H1 (cell line): Measurements from ENCODE around the gene CCDC8. TPM values are rescaled to one million over a fixed set of nuclear protein-coding genes. Genes with fewer than 3 reads are reported as not detected.

Source experiments
- CTCF ChIA-PET: fragments of 300-600 bp; sonication (Branson Sonifier 250); formaldehyde crosslinking; loops from one replicate; lab custom pipeline; 2021; ENCODE audit not compliant: partially characterized antibody; lab: Charles Lee
- POLR2A ChIA-PET: fragments of 300-600 bp; sonication (Branson Sonifier 250); formaldehyde crosslinking; loops from one replicate; lab custom pipeline; 2021; ENCODE audit warnings: inconsistent platforms; ENCODE audit not compliant: partially characterized antibody; lab: Charles Lee
- DNase-seq, 2 experiments: peaks; one replicate each; pipeline versions ENCODE4 v3.0.0 to v3.0.0-alpha.2; 2010 to 2022; ENCODE audit warnings: low spot score in 2 of 2, low read depth in 1 of 2, mixed read lengths in 1 of 2
- FAIRE-seq: peaks from 2 replicates; lab custom pipeline; 2011; peaks lifted over from hg19 to GRCh38; lab: Jason Lieb, UNC
- H2AFZ ChIP-seq: 2 replicates; pipeline ENCODE4 v1.8.1; 2012; ENCODE audit warnings: low read length, inconsistent platforms
- H2AK5ac ChIP-seq: 2 replicates; pipeline ENCODE4 v1.6.1; 2013; ENCODE audit warnings: low read depth, low read length
- H2BK120ac ChIP-seq: replicated peaks from 2 replicates; pipeline ENCODE3; 2013; ENCODE audit warnings: low read depth, low read length, inconsistent platforms
- H2BK12ac ChIP-seq: 2 replicates; pipeline ENCODE4 v1.6.1; 2013; ENCODE audit warnings: low read depth, low read length
- H2BK15ac ChIP-seq: 2 replicates; pipeline ENCODE4 v1.6.1; 2013; ENCODE audit warnings: low read length
- H2BK20ac ChIP-seq: 2 replicates; pipeline ENCODE4 v1.6.1; 2013; ENCODE audit warnings: low read length
- H2BK5ac ChIP-seq: 2 replicates; pipeline ENCODE4 v1.6.1; 2013; ENCODE audit warnings: low read depth, low read length
- H3K14ac ChIP-seq: 2 replicates; pipeline ENCODE4 v1.6.1; 2013; ENCODE audit warnings: inconsistent platforms; ENCODE audit not compliant: insufficient read length
- H3K18ac ChIP-seq: 2 replicates; pipeline ENCODE4 v1.6.1; 2013; ENCODE audit warnings: low read length; ENCODE audit errors: extremely low read depth
- H3K23ac ChIP-seq: 2 replicates; pipeline ENCODE4 v1.6.1; 2013; ENCODE audit warnings: inconsistent platforms; ENCODE audit not compliant: insufficient read length
- H3K23me2 ChIP-seq: 2 replicates; pipeline ENCODE4 v1.6.1; 2013; ENCODE audit warnings: low read depth, low read length
- H3K27ac ChIP-seq: 2 replicates; pipeline ENCODE4 v1.6.1; 2011; ENCODE audit warnings: low read depth, low read length, inconsistent platforms
- H3K27me3 ChIP-seq, 4 experiments: replicated peaks in 1 of 4; 1 replicate in 1 of 4; 2 replicates in 3 of 4; pipeline versions ENCODE4 v1.6.1 to v1.8.1; 2011 to 2013; ENCODE audit warnings: low read length in 3 of 4, mild to moderate bottlenecking in 3 of 4, inconsistent platforms in 2 of 4, mixed read lengths in 2 of 4, moderate library complexity in 1 of 4; ENCODE audit not compliant: control insufficient read depth in 3 of 4, insufficient read depth in 3 of 4; ENCODE audit errors: extremely low read depth in 1 of 4
- H3K36me3 ChIP-seq, 4 experiments: 2 replicates each; pipeline versions ENCODE4 v1.6.1 to v1.8.1; 2011 to 2013; ENCODE audit warnings: mild to moderate bottlenecking in 4 of 4, low read length in 3 of 4, moderate library complexity in 2 of 4, control low read depth in 1 of 4, inconsistent platforms in 1 of 4; ENCODE audit not compliant: insufficient read depth in 4 of 4, control insufficient read depth in 2 of 4
- H3K4ac ChIP-seq: replicated peaks from 2 replicates; pipeline ENCODE3; 2013; ENCODE audit warnings: low read length, low read depth, mixed read lengths, inconsistent platforms; ENCODE audit not compliant: insufficient read length
- H3K4me1 ChIP-seq, 4 experiments: replicated peaks in 1 of 4; 1 replicate in 1 of 4; 2 replicates in 3 of 4; pipeline versions ENCODE4 v1.6.1 to v1.8.1; 2011 to 2013; ENCODE audit warnings: low read length in 3 of 4, inconsistent platforms in 2 of 4, mixed read lengths in 1 of 4; ENCODE audit not compliant: insufficient read depth in 4 of 4, control insufficient read depth in 3 of 4
- H3K4me2 ChIP-seq, 2 experiments: 2 replicates each; pipeline versions ENCODE4 v1.6.1 to v1.8.1; 2011 to 2013; ENCODE audit warnings: low read depth in 2 of 2, low read length in 2 of 2, control low read depth in 1 of 2, inconsistent platforms in 1 of 2, mild to moderate bottlenecking in 1 of 2; ENCODE audit not compliant: insufficient read depth in 1 of 2
- H3K4me3 ChIP-seq, 4 experiments: fragments of 200-600, 300-600 bp in 1 of 4; sonication (generic), shearing (Covaris generic), sonication (Bioruptor Twin) in 1 of 4; 2 replicates each; pipeline versions ENCODE4 v1.5.1 to v1.8.1; 2011 to 2016; ENCODE audit warnings: low read length in 4 of 4, low read depth in 3 of 4, control low read depth in 2 of 4, inconsistent platforms in 2 of 4, mild to moderate bottlenecking in 2 of 4, mixed read lengths in 1 of 4, moderate library complexity in 1 of 4; ENCODE audit not compliant: insufficient read depth in 2 of 4; ENCODE audit errors: extremely low read depth in 1 of 4
- H3K56ac ChIP-seq: replicated peaks from 2 replicates; pipeline ENCODE3; 2013; ENCODE audit warnings: low read depth, mild to moderate bottlenecking, mixed read lengths, low read length, inconsistent platforms; ENCODE audit not compliant: insufficient read length
- H3K79me1 ChIP-seq: 2 replicates; pipeline ENCODE4 v1.6.1; 2013; ENCODE audit warnings: low read depth, low read length, control low read depth
- H3K79me2 ChIP-seq, 2 experiments: 2 replicates each; pipeline versions ENCODE4 v1.6.1 to v1.8.1; 2012 to 2013; ENCODE audit warnings: low read length in 2 of 2, mild to moderate bottlenecking in 2 of 2, inconsistent platforms in 1 of 2; ENCODE audit not compliant: insufficient read depth in 2 of 2, control insufficient read depth in 1 of 2
- H3K9ac ChIP-seq, 4 experiments: replicated peaks in 1 of 4; 1 replicate in 1 of 4; 2 replicates in 3 of 4; pipeline versions ENCODE4 v1.6.1 to v1.8.1; 2011 to 2013; ENCODE audit warnings: low read depth in 3 of 4, low read length in 3 of 4, control low read depth in 2 of 4, mild to moderate bottlenecking in 2 of 4, moderate library complexity in 2 of 4, inconsistent platforms in 1 of 4; ENCODE audit errors: extremely low read depth in 1 of 4
- H3K9me3 ChIP-seq, 2 experiments: 2 replicates each; pipeline versions ENCODE4 v1.6.1 to v1.8.1; 2012 to 2013; ENCODE audit warnings: mild to moderate bottlenecking in 2 of 2, moderate library complexity in 2 of 2, control low read depth in 1 of 2, inconsistent platforms in 1 of 2, low read depth in 1 of 2, low read length in 1 of 2, mixed read lengths in 1 of 2; ENCODE audit not compliant: insufficient read depth in 2 of 2
- H4K20me1 ChIP-seq, 2 experiments: replicated peaks in 1 of 2; 2 replicates each; pipeline versions ENCODE3 to v1.8.1; 2011 to 2013; ENCODE audit warnings: inconsistent platforms in 2 of 2, low read length in 2 of 2, mild to moderate bottlenecking in 1 of 2; ENCODE audit not compliant: insufficient read depth in 2 of 2, control insufficient read depth in 1 of 2
- H4K5ac ChIP-seq: 2 replicates; pipeline ENCODE4 v1.6.1; 2013; ENCODE audit warnings: low read length, low read depth, mixed read lengths, inconsistent platforms; ENCODE audit not compliant: insufficient read length
- H4K8ac ChIP-seq: 2 replicates; pipeline ENCODE4 v1.8.0; 2013; ENCODE audit warnings: mild to moderate bottlenecking, moderate library complexity, low read length, inconsistent platforms; ENCODE audit not compliant: insufficient read depth; ENCODE audit errors: extremely low read depth
- H4K91ac ChIP-seq: replicated peaks from 2 replicates; pipeline ENCODE3; 2013; ENCODE audit warnings: low read length, mixed read lengths, inconsistent platforms; ENCODE audit not compliant: insufficient read length
- BACH1 ChIP-seq: IDR thresholded peaks from 2 replicates; pipeline ENCODE4 v1.6.1; 2012; ENCODE audit warnings: low read length, improper control_type of control experiment
- CREB1 ChIP-seq: IDR thresholded peaks from 2 replicates; pipeline ENCODE4 v1.6.1; 2012; ENCODE audit warnings: inconsistent platforms
- CTBP2 ChIP-seq: IDR thresholded peaks from 2 replicates; pipeline ENCODE4 v1.7.0; 2011; ENCODE audit warnings: borderline replicate concordance, mild to moderate bottlenecking, moderate library complexity, mixed read lengths, low read length; ENCODE audit not compliant: insufficient read depth, insufficient read length
- FOSL1 ChIP-seq: IDR thresholded peaks from 2 replicates; pipeline ENCODE4 v1.6.1; 2011; ENCODE audit warnings: mild to moderate bottlenecking, low read depth, low read length, moderate library complexity; ENCODE audit not compliant: insufficient read depth
- JUN ChIP-seq: IDR thresholded peaks from 2 replicates; pipeline ENCODE4 v1.6.1; 2011; ENCODE audit warnings: low read depth, mild to moderate bottlenecking, improper control_type of control experiment, low read length
- KDM1A ChIP-seq: fragments of 200-600, 300-600 bp; sonication (generic); IDR thresholded peaks from 2 replicates; pipeline ENCODE4 v1.7.1; 2016; ENCODE audit warnings: mild to moderate bottlenecking, low read length, borderline replicate concordance
- NANOG ChIP-seq: IDR thresholded peaks from 2 replicates; pipeline ENCODE4 v1.6.1; 2011; ENCODE audit warnings: low read length, low read depth, mild to moderate bottlenecking, inconsistent platforms; ENCODE audit not compliant: insufficient read depth, poor library complexity, severe bottlenecking
- NRF1 ChIP-seq: IDR thresholded peaks from 2 replicates; pipeline ENCODE4 v1.6.1; 2011; ENCODE audit warnings: mild to moderate bottlenecking, low read depth, low read length, improper control_type of control experiment
- POU5F1 ChIP-seq: IDR thresholded peaks from 2 replicates; pipeline ENCODE4 v1.6.1; 2011; ENCODE audit warnings: low read depth, mild to moderate bottlenecking, low read length, moderate library complexity
- RNF2 ChIP-seq: fragments of 200-900, 300-1000 bp; sonication (generic); IDR thresholded peaks from 2 replicates; pipeline ENCODE4 v1.7.1; 2016; ENCODE audit warnings: borderline replicate concordance, low read depth, mild to moderate bottlenecking, antibody characterized with exemption, low read length; ENCODE audit not compliant: poor library complexity, severe bottlenecking; ENCODE audit errors: missing control alignments
- RXRA ChIP-seq: IDR thresholded peaks from 2 replicates; pipeline ENCODE4 v1.6.1; 2011; ENCODE audit warnings: low read depth, mild to moderate bottlenecking, low read length, moderate library complexity; ENCODE audit not compliant: insufficient read depth
- SIRT6 ChIP-seq: IDR thresholded peaks from one replicate; pipeline ENCODE4 v1.7.1; 2012; ENCODE audit warnings: low read length, inconsistent platforms
- YY1 ChIP-seq: IDR thresholded peaks from 2 replicates; pipeline ENCODE4 v1.6.1; 2011; ENCODE audit warnings: low read depth, mild to moderate bottlenecking, low read length
- WGBS, 2 experiments: shearing (Covaris generic) in 1 of 2; methylation state at CpG; one replicate each; pipeline versions ENCODE4 v1.1.6 to v1.1.7; 2013 to 2015; ENCODE audit warnings: low lambda C conversion rate in 2 of 2, mixed read lengths in 2 of 2, inconsistent platforms in 1 of 2, low coverage in 1 of 2, missing lambda C conversion rate in 1 of 2; ENCODE audit not compliant: insufficient replicate concordance in 2 of 2, insufficient coverage in 1 of 2, insufficient read length in 1 of 2; ENCODE audit errors: extremely low coverage in 1 of 2, missing lambda C conversion rate in 1 of 2; 5-methylcytosine and 5-hydroxymethylcytosine counted together
- polyA plus RNA-seq, 7 experiments: library from polyadenylated mRNA; depleted of rRNA in 3 of 7; stranded (reverse) in 5 of 7; unstranded in 2 of 7; fragments of >200 nt in 5 of 7; fragments of 200-250 nt in 2 of 7; gene quantifications; 1 replicate in 5 of 7; 2 replicates in 1 of 7; 4 replicates in 1 of 7; pipeline versions ENCODE4 v1.2.1 to v1.2.3, GENCODE V29; 2011 to 2013; ENCODE audit warnings: missing spikeins in 2 of 7, mixed read lengths in 2 of 7
- total RNA-seq: library from RNA; stranded (reverse); fragmentation: NEBNext Ultra II Directional; extraction: Animal tissue kit (Norgen Biotek cat#: 25700); gene quantifications from 2 replicates; pipeline ENCODE4 v1.2.1, GENCODE V29; 2021

The CCDC8 gene
- total and polyA plus RNA-seq, 2 of the 8 experiments (the other 6 are each of a cell fraction or from before 2014, with no cell fraction given), result 4.9 to 13.6 TPM

DNA sequence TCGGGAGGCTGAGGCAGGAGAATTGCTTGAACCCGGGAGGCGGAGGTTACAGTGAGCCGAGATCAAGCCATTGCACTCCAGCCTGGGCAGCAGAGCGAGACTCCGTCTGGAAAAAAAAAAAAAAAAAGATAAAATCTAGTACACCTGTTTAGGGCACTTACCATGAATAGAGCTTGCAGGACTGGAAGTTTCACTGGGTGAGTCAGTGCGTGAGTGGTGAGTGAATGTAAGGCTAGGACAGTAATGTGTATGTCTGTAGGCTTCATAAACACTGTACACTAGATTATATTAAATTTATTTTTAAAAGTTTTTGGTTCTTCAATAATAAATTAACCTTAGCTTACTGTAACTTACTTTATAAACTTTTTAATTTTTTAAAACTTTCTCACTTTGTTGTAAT lies 43.5 kb downstream of the CCDC8 start:
- no peak overlapping the region for H2BK15ac ChIP-seq

More for the DNA sequence above, 43.5 kb downstream of the CCDC8 start:
- ChIA-PET CTCF (interaction anchor here (0.6 to 7.5 kb wide), 10 partner anchors 12 to 916 kb away, joined by 3 to 58 read pairs (median 4); partner anchors contain the start of gene PPP5C), POLR2A (interaction anchor here (1.0 to 1.7 kb wide), 2 partner anchors 14 to 21 kb away, joined by 3 to 4 read pairs; no protein-coding TSS in a partner anchor)
- Histone ChIP-seq H2BK12ac (no peak overlapping the region), H3K27ac (no peak overlapping the region), H2AFZ (no peak overlapping the region), H2BK5ac (no peak overlapping the region), H3K27me3 (no peaks in the 10 kb centered on the region), H2BK20ac (no peak overlapping the region), H3K23me2 (no peaks in the 10 kb centered on the region), H4K91ac (no peak overlapping the region), H3K9me3 (no peaks in the 10 kb centered on the region), H3K4me2 (no peak overlapping the region), H3K4ac (no peak overlapping the region), H3K18ac (no peak overlapping the region), H3K9ac (no peak overlapping the region), H2BK120ac (no peak overlapping the region), H4K20me1 (peaks cover 3 to 17% of the 10 kb centered on the region in 2 experiments), H4K5ac (no peak overlapping the region), H3K56ac (no peak overlapping the region), H2AK5ac (no peak overlapping the region), H3K14ac (no peak overlapping the region), H3K23ac (no peak overlapping the region), H3K79me2 (peaks cover 3 to 61% of the 10 kb centered on the region in 2 experiments; a peak in 3 of 4 replicates), H3K4me3 (no peak overlapping the region), H4K8ac (no peak overlapping the region), H3K4me1 (peaks cover 12 to 30% (median 21%) of the 10 kb centered on the region in 4 experiments), H3K36me3 (peaks cover 0 to 15% (median 6%) of the 10 kb centered on the region in 4 experiments; a peak in 5 of 8 replicates), H3K79me1 (peaks cover 16% of the 10 kb centered on the region)
- DNase-seq (no peak), FAIRE-seq (no peak)
- TF ChIP-seq SIRT6 (no peak), CTBP2 (no peak), NANOG (no peak), POU5F1 (no peak), YY1 (no peak), JUN (no peak), KDM1A (no peak), FOSL1 (no peak), NRF1 (no peak), CREB1 (no peak), RNF2 (no peak), RXRA (no peak), BACH1 (no peak)
- 91% methylated on average over 2 of the region's 7 CpGs; no CpG with 5 or more reads in 1 of the 2 experiments for WGBS, 2 experiments
